NCI-H1105 (cell line): ENCODE results near the gene HOXC12.
A peak's percentile ranks its signal among the peaks of the same experiment; 100 is the strongest.

Source experiments
- DNase-seq: peaks from one replicate; lab custom pipeline; 2025; lab: John Stamatoyannopoulos, UW

The HOXC12 gene

GRCh38 chr12:53984901-53985691, 30.4 kb downstream of the HOXC12 start, which contains the start of gene HOXC10:
Gene HOXC10 (plus strand): TSS chr12:53985146. CDS start chr12:53985260, 114 bp downstream.
- peak; percentile 87 for DNase-seq

GRCh38 chr12:53985692-53985993, 30.9 kb downstream of the HOXC12 start:
- no peak for DNase-seq

- DNase-seq, result no peak
Observed at GRCh38 chr12:53985994-53986685, 31.4 kb downstream of the HOXC12 start.

GRCh38 chr12:53986686-53987483, 32.2 kb downstream of the HOXC12 start:
- no peak for DNase-seq

GRCh38 chr12:53987787-53988230, 33.1 kb downstream of the HOXC12 start:
- no peak for DNase-seq

GRCh38 chr12:53988541-53989226, 34.0 kb downstream of the HOXC12 start:
- DNase-seq, result no peak

- DNase-seq, result no peak
Observed at GRCh38 chr12:53989227-53990113, 34.8 kb downstream of the HOXC12 start.

- no peak for DNase-seq
Observed at GRCh38 chr12:53990311-53991076, 35.8 kb downstream of the HOXC12 start.

- no peak for DNase-seq
Observed at GRCh38 chr12:53991077-53991460, 36.4 kb downstream of the HOXC12 start.

- no peak for DNase-seq
Observed at GRCh38 chr12:53992377-53992889, 37.7 kb downstream of the HOXC12 start.

- DNase-seq, result no peak
Observed at GRCh38 chr12:53993162-53994008, 38.7 kb downstream of the HOXC12 start.

- DNase-seq, result no peak
Observed at GRCh38 chr12:53994009-53994263, 39.2 kb downstream of the HOXC12 start.

GRCh38 chr12:53994264-53995001, 39.7 kb downstream of the HOXC12 start:
- no peak for DNase-seq

- DNase-seq, result no peak
Observed at GRCh38 chr12:53995002-53995377, 40.3 kb downstream of the HOXC12 start.

- DNase-seq, result peak; percentile 43
Observed at GRCh38 chr12:53995378-53996239, 40.9 kb downstream of the HOXC12 start.

- DNase-seq, result no peak
Observed at GRCh38 chr12:53996240-53997203, 41.8 kb downstream of the HOXC12 start.
